GM12864 (cell line): ENCODE results near the gene TRIM25.
A peak's percentile ranks its signal among the peaks of the same experiment; 100 is the strongest.

Source experiments
- DNase-seq: peaks from one replicate; pipeline ENCODE4 v3.0.0-alpha.2; 2011; ENCODE audit warnings: low read depth
- H3K4me3 ChIP-seq: 2 replicates; pipeline ENCODE4 v1.5.1; 2011; ENCODE audit warnings: mild to moderate bottlenecking, low read depth, low read length, control low read depth
- TF ChIP-seq, protein P1 (sequence below): IDR thresholded peaks from 2 replicates; pipeline ENCODE4 v1.5.1; 2011; ENCODE audit warnings: low read depth, mild to moderate bottlenecking, moderate library complexity, low read length, control low read depth, inconsistent platforms; ENCODE audit errors: missing control alignments

TRIM25 gene

DNA sequence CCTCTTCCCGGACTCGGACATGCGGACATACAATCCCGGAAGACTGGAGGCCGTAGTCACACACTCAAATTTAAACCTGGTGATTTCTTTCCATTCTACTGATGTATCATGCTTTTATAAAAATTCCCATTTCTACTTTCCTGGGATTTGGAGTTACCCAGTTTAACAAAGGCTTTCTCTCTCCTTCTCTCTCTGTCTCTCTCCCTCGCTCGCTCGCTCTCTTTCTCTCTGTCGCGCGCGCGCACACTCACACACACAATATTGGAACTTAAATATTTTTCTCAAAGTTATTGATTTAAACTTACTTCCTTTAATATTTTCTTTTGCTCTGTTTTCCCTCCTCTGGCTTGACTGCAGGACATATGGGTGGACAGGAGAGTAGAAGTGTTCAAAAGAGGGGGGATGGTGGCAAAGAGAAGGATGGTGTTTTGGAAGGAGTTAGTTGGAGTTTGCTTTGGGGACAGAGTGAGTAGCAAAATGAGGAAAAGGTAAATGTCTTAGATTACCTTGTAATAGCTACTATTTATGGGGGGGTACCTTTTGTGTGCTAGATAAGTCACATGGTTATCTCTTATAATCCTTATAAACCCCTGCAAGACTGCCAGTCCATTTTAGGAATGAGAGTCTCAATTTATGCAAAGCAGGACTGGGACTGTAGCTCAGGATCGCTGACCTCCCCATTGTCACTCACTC lies 878 bp upstream of the TRIM25 start:
- H3K4me3 ChIP-seq = peak overlapping the region; percentile 91
- no peak for DNase-seq
- TF ChIP-seq, protein P1, sequence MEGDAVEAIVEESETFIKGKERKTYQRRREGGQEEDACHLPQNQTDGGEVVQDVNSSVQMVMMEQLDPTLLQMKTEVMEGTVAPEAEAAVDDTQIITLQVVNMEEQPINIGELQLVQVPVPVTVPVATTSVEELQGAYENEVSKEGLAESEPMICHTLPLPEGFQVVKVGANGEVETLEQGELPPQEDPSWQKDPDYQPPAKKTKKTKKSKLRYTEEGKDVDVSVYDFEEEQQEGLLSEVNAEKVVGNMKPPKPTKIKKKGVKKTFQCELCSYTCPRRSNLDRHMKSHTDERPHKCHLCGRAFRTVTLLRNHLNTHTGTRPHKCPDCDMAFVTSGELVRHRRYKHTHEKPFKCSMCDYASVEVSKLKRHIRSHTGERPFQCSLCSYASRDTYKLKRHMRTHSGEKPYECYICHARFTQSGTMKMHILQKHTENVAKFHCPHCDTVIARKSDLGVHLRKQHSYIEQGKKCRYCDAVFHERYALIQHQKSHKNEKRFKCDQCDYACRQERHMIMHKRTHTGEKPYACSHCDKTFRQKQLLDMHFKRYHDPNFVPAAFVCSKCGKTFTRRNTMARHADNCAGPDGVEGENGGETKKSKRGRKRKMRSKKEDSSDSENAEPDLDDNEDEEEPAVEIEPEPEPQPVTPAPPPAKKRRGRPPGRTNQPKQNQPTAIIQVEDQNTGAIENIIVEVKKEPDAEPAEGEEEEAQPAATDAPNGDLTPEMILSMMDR = no peak

DNA sequence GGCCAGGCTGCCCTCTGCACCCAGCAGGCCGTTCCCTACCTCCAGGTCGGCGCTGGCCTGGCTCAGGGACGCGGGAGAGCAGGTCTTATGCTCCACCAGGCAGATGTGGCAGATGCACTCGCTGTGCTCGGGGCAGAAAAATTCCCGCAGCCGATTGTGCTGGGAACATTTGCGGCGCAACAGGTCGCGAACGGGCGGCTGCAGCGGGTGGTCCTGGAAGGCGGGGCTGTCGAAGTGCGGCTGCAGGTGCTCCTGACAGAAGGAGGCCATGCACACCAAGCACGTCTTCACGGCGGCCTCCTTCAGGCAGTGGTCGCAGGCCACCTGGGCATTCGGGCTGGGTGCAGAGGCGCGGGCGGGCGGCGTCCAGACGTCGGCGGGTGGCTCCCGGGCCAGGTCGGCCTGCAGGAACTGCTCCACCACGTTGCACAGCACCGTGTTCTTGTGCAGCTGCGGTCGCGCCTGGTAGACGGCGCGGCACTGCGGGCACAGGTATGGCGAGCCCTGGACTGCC lies 439 bp downstream of the TRIM25 start:
- peak overlapping the region; percentile 91 for H3K4me3 ChIP-seq
- TF ChIP-seq, protein P1 = no peak
- no peak for DNase-seq

DNA sequence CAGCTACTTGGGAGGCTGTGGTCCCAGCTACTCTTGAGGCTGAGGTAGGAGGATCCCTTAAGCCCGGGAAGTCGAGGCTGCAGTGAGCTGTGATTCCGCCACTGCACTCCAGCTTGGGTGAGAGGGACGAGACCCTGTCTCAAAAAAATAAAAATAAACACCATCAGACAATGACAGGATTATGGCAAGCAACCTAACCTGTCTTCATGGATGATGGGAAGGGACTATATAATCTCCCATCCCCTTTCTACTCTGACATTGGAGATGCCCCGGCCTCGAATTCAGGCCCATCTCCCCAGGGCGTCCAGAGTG lies 893 bp downstream of the TRIM25 start:
- DNase-seq = no peak
- peak overlapping the region; percentile 91 for H3K4me3 ChIP-seq
- TF ChIP-seq, protein P1 = no peak

DNA sequence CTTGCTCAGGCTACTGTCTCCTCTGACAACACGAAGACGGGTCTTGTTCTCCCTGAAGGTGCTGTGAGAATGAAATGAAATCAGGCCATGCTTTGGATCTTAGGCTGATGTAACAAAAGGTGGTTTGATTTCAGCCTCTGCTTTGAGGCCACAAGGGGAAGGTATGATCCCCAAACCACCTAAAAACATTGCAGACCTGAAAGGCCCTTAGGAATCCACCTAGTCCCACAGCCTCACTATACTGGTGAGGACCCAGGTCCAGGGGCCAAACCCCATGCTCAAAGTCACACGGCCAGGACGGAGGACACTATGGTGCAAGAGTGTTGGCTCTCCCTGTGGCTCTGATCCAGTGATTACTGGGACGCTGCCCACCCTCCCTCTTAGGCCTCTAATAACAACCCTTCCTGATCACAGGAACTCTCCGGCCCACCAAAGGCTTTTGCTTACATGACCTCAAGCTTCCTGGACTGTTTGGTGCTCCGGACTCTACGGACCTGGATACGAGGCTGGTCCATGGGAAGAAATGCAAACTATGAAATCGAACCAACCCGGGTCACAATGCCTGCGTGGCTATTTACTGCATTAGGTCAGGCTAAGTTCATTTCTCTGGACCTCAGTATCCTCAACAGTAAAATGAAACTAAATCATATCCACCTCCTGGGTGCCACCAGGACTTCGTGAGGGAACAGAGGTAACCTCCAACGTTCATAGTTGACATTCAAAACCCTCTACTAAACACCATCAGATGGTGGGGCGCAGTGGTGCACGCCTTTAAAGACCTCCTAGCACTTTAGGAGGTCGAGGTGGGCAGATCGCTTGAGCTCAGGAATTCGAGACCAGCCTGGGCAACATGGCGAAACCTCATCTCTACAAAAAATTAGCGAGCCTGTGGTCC lies 1.5 kb downstream of the TRIM25 start:
- TF ChIP-seq, protein P1 = no peak
- peak overlapping the region; percentile 91 for H3K4me3 ChIP-seq
- no peak for DNase-seq

DNA sequence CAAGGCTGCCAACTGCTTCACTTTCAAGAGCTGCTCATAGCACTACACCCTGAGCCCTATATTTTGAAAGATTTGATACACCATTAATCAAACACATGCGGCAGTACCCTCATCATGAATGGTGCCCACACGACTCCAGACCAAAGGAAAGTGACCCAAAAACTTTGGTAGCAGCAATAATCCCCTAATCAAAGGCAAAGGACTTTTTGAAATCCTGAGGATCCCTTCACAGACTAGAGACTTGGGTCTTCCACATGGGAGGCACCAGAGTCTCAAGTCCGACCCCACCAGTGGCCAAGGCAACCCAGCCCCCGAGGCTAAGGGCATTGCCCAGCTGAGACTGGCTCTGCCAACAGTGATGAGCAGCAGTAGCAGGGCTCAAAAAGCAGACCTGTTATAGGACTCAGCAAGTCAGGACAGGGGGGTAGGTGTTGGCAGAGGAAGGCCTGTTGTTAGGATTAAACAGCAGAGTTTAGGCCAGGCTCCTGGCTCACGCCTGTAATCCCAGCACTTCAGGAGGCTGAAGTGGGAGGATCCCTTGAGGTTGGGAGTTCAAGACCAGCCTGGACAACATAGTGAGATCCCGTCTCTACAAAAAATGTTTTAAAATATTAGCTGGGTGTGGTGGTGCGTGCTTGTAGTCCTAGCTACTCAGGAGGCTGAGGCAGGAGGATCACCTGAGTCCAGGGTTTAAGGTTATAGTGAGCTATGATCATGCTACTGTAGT lies 3.2 kb downstream of the TRIM25 start:
- no peak for DNase-seq
- TF ChIP-seq, protein P1 = no peak
- peak overlapping the region; percentile 60 for H3K4me3 ChIP-seq

DNA sequence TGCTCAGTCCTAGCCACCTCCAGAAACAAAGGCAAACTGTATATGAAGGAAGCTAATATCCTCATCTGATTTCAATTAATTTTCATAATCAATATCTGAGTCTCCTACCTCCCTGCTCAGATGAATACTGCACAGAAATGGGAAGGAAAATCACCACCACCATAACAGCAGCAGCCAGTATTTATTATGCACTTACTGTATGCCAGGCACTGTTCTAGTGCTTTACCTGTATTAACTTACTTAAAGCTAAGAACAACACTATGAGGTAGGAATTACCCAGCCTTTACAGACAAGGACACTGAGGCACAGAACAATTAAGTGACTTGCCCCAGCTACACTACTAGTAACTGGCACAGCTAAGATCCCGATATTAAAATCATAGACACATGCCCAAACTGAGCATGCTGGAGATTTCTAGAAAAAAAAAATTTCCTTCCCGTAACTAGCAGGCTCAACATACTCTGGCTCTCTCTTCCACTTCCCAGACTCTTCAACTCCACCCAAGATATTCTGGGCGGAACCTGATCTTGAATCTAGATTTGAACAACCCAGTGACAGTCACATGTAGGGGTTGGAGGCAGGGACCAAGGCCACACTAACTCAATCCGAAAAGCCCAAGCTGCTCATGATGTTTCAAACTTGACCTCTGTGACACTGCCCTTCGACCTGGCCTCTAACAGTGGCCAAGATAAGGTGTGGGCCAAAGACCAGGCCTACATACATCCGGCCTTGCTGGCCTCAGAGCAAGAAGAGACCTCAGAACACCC lies 3.9 kb downstream of the TRIM25 start:
- TF ChIP-seq, protein P1 = no peak
- peak overlapping the region; percentile 60 for H3K4me3 ChIP-seq
- DNase-seq = no peak
